GM12865 (cell line): ENCODE results near the gene NFIL3.

ENCODE experiments used
- DNase-seq: peaks from one replicate; pipeline ENCODE4 v3.0.0; 2010; ENCODE audit warnings: low read depth
- H3K4me3 ChIP-seq: 2 replicates; pipeline ENCODE4 v1.5.1; 2011; ENCODE audit warnings: mild to moderate bottlenecking, low read depth, low read length, control low read depth
- TF ChIP-seq, protein P1 (sequence below): IDR thresholded peaks from 2 replicates; pipeline ENCODE4 v1.5.1; 2011; ENCODE audit warnings: low read length, control low read depth, low read depth, inconsistent platforms; ENCODE audit not compliant: insufficient read depth; ENCODE audit errors: missing control alignments

NFIL3 gene

DNA sequence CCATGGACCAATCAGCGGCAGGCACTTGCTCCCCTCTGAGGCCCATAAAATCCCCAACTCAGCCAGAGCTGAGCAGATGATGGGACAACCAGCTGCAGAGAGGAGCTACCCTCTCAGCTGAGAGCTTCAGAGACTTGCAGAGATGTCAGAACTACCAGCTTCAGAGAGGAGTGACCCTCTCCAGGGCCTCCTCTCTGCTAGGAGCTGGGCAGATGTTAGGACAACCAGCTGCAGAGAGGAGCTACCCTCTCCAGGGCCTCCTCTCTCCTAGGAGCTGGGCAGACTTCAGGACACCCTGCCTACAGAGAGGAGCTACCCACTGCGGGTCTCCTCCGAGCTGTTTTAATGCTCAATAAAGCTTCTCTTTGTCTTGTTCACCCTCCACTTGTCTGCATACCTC lies 58.9 kb downstream of the NFIL3 start:
- no peak overlapping the region for H3K4me3 ChIP-seq
- TF ChIP-seq, protein P1, sequence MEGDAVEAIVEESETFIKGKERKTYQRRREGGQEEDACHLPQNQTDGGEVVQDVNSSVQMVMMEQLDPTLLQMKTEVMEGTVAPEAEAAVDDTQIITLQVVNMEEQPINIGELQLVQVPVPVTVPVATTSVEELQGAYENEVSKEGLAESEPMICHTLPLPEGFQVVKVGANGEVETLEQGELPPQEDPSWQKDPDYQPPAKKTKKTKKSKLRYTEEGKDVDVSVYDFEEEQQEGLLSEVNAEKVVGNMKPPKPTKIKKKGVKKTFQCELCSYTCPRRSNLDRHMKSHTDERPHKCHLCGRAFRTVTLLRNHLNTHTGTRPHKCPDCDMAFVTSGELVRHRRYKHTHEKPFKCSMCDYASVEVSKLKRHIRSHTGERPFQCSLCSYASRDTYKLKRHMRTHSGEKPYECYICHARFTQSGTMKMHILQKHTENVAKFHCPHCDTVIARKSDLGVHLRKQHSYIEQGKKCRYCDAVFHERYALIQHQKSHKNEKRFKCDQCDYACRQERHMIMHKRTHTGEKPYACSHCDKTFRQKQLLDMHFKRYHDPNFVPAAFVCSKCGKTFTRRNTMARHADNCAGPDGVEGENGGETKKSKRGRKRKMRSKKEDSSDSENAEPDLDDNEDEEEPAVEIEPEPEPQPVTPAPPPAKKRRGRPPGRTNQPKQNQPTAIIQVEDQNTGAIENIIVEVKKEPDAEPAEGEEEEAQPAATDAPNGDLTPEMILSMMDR, result no peak
- no peak for DNase-seq

DNA sequence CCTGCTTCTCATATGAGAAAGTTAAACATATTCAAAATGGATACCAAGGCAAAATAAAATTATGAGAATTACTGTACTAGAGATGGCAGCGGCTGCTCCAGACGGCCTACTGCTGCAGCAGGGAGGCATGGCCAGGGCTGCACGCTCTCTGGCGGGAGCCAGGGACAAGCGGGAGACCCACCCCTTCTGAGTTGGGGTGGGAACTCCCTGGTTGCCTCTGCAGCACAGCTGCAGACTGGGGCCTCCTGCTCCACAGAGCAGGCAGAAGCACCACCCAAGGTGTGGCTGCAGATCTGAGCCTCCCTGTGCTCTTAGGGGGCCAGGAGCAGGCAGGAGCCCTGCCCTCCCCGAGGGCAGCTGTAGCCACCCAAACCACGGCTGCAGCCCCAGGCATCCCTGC lies 59.6 kb downstream of the NFIL3 start:
- DNase-seq, result no peak
- no peak overlapping the region for H3K4me3 ChIP-seq
- TF ChIP-seq, protein P1, result no peak

GRCh38 chr9:91362051-91362611 lies 61.5 kb downstream of the NFIL3 start:
- TF ChIP-seq, protein P1, result no peak
- peak; percentile 4 for DNase-seq
- peak overlapping the region; percentile 44; the same call in 1 of the 2 replicates for H3K4me3 ChIP-seq

DNA sequence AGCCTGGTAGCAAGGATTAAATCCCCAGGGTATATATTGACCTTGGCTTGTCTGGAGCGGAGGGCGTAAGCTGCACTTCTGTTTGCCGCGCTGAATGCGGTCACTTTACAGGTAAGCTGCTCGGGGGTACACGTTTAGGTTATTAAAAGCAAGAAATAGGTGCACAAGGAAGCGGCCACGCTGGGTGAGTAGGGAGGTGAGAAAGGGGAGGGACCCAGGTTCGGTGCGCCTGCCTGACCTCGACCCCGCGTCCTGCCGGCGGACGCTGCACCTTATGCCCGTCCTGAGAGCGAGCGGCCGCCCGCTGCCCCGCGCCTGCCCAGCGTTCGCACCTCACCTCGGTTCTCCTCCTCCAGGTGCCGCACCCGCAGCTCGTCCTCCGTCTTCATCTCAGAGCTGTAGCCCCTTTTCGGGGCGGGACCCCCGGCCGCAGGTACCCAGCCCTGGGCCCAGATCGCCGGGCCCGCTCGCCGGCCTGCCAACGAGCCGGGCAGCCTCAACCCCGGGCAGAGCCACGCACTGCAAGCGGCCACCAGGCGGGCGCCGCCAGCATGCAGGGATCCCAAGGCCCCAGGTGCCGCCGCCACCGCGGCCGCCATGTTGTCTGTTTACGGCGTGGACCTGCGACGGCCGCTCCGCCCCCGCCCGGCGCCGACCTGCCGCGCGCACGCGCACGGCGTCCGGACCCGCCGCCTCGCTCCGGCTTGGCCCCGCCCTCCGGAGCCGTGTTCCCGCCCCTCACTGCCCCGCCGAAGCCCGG lies 62.2 kb downstream of the NFIL3 start, which contains the start of gene AUH:
Gene AUH, minus strand, starts transcription at position 628 of the 760 bp plus-strand sequence. Its CDS starts 29 bp downstream, at position 599.
- H3K4me3 ChIP-seq, result peak within 1 kb of the TSS; percentile 88
- DNase-seq, result peak; percentile 87
- TF ChIP-seq, protein P1, result peak; percentile 1

GRCh38 chr9:91360551-91361290 lies 62.9 kb downstream of the NFIL3 start:
- H3K4me3 ChIP-seq, result peak overlapping the region; percentile 88
- TF ChIP-seq, protein P1, result no peak
- DNase-seq, result peak; percentile 32

- no peak for DNase-seq
- H3K4me3 ChIP-seq, result no peak overlapping the region
- TF ChIP-seq, protein P1, result no peak
Observed at GRCh38 chr9:91359734-91360470, 63.7 kb downstream of the NFIL3 start.
